GM12872 (cell line): ENCODE results near the gene PACS1.
A peak's percentile ranks its signal among the peaks of the same experiment; 100 is the strongest.

Experiments used
- TF ChIP-seq, protein P1 (sequence below): IDR thresholded peaks from 3 replicates; pipeline ENCODE4 v1.5.1; 2011; ENCODE audit warnings: low read depth, mild to moderate bottlenecking, low read length, moderate library complexity; ENCODE audit not compliant: insufficient read depth

Gene PACS1

DNA sequence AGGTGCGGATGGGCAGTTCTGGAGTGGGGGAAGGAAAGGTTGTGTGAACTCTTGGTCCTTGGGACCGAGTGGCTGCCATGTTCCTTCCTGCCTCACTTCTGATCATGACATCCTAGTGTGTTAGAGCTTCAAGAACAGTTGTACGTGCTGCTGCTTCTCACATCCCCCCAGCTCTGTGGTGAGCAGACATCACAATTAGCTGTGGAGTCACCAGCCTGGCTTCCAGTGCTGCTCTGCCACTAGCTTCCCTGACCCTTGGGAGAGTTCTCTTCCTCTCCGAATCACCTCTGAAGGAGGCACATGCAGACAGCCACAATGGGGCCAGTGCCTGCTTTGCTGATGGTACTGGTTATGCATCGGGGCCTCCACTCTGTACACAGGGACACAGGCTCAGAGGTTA lies 192.1 kb downstream of the PACS1 start:
- TF ChIP-seq, protein P1, sequence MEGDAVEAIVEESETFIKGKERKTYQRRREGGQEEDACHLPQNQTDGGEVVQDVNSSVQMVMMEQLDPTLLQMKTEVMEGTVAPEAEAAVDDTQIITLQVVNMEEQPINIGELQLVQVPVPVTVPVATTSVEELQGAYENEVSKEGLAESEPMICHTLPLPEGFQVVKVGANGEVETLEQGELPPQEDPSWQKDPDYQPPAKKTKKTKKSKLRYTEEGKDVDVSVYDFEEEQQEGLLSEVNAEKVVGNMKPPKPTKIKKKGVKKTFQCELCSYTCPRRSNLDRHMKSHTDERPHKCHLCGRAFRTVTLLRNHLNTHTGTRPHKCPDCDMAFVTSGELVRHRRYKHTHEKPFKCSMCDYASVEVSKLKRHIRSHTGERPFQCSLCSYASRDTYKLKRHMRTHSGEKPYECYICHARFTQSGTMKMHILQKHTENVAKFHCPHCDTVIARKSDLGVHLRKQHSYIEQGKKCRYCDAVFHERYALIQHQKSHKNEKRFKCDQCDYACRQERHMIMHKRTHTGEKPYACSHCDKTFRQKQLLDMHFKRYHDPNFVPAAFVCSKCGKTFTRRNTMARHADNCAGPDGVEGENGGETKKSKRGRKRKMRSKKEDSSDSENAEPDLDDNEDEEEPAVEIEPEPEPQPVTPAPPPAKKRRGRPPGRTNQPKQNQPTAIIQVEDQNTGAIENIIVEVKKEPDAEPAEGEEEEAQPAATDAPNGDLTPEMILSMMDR, result no peak

GRCh38 chr11:66262696-66263095 lies 192.6 kb downstream of the PACS1 start:
- TF ChIP-seq, protein P1, result no peak

GRCh38 chr11:66263231-66263630 lies 193.2 kb downstream of the PACS1 start:
- TF ChIP-seq, protein P1, result no peak

DNA sequence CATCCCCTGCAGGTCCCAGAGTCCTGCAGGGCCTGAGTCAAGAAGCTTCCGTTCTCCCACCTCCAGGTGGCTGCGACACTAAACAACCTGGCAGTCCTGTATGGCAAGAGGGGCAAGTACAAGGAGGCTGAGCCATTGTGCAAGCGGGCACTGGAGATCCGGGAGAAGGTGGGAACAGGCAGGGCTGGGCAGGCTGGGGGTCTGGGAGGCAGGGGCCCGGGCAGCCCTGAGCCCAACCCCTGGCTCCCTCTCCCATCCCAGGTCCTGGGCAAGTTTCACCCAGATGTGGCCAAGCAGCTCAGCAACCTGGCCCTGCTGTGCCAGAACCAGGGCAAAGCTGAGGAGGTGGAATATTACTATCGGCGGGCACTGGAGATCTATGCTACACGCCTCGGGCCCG lies 193.7 kb downstream of the PACS1 start:
- TF ChIP-seq, protein P1, result no peak

- TF ChIP-seq, protein P1, result 0 out of 3 replicates have a peak, but pooled peaks have one; percentile 7
Measured at GRCh38 chr11:66264383-66264782, 194.3 kb downstream of the PACS1 start.

DNA sequence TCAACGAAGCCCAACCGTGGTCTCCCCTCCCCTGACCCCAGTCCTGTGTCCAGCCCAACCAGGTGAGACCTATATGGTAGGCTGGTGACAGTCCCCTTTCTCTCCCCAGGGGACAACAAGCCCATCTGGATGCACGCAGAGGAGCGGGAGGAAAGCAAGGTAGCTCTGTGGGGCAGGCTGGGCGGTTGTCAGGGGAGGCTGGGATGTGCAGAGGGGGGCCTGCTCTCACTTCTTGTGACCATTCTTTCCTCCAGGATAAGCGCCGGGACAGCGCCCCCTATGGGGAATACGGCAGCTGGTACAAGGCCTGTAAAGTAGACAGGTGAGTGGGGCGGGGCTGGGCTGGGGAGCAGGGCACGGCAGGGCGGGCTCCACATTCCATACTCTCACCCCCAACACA lies 194.8 kb downstream of the PACS1 start:
- TF ChIP-seq, protein P1, result peak; percentile 48; the same call in 2 of the 3 replicates

GRCh38 chr11:66265531-66266377 lies 195.7 kb downstream of the PACS1 start:
- TF ChIP-seq, protein P1, result no peak
